ENCODE measurements around the gene HES2.
A peak's percentile ranks its signal among the peaks of the same experiment; 100 is the strongest.
"Not testable (repeated sequence)": the region's sequence is repeated elsewhere in the genome, so short reads cannot be mapped to it uniquely, and the experiment has no call there.

HES2 gene

DNA sequence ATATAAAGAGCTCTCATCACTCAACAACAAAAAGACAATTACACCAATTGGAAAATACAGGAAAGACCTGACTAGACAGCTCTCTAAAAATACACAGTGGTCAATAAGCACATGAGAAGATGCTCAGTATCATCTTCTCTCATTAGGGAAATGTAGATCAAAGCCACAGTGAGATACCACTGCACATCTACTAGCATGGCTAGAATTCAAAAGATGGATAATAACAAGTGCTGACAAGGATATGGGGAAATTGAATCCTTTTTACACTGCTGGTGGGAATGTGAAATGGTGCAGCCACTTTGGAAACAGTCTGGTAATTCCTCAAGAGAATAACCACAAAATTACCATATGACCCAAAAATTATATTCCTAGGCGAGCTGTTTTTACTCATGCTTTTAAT is 35.6 kb downstream of the HES2 start:
- DNase-seq: no peak

DNA sequence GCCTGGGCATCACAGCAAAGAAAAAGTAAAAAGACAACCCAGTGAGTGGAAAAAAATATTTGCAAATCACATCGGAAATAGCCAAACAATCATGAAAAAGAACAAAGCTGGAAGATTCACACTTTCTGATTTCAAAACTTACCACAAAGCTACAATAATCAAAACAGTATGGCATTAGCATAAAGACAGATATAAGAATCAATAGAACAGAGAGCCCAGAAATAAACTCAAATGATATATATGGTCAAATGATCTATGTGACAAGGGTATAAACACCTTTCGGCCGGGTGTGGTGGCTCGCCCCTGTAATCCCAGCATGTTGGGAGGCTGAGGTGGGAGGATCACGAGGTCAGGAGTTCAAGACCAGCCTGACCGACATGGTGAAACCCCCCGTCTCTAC is 39.7 kb downstream of the HES2 start:
- no peak for DNase-seq

DNA sequence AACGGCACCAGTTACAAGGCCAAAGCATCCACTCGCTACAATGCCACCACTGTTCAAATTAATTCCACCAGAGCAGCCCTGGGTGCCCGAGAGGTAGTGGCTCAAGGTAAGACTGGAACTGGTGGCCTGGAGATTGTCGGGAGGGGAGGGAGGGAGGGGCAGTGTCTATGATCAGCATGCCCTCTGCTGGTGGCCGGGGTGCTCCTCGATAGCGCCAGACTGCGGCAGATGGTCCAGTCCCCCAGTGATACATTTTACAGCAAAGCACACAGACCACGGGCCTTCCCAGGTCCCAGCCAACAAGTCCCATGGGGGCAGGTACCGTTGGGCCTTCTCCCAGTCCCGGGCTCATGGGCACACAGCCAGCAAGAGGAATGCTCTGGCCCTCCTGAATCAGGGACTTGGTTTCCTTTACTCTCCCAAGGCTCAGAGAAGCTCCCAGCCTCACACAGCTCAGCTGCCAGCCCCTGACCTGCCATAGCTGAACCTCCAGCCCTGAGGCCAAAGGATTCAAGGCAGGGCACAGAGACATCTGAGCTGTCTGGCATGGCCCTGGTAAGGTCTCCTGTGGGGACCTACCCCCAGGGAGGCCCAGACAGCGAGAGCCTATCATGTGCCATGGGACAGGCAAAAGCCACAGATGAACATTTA is 41.5 kb downstream of the HES2 start:
- no peak for DNase-seq

DNA sequence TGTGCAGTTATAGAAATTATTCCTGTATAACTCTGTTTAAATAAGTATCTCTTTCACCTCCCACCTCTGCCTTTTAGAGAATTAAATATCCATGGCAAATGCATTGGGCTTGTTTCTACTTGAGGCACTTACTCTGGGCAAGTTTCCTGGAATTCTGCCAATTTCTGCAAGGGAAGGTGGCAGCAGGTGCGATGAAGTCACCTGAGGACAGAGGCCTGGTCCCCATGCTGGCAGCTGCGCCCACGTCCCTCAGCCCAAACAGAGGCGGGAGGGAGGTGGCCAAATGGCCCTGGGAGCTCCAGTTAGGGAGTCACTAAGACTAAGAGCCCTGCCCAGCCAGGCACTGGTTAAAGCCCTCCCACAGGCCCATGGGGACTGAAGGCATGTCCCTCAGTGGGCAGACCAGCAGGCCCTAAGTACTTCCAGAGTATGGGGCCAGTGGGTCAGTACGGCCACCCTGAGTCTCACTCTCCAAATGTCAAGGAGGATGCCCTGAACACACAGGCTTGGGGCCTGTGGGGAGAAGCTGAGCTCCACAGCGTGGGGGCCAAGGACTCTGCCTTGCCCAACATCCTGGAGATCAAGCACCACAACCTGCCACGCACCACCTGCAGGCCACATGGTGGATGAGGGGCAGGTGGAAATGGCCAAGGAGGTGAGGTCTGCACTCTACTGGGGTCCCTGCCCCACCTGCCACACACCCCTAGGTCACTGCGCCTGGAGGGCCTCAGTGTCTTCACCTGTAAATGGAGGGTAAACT is 45.6 kb downstream of the HES2 start:
- peak; percentile 81 for DNase-seq

DNA sequence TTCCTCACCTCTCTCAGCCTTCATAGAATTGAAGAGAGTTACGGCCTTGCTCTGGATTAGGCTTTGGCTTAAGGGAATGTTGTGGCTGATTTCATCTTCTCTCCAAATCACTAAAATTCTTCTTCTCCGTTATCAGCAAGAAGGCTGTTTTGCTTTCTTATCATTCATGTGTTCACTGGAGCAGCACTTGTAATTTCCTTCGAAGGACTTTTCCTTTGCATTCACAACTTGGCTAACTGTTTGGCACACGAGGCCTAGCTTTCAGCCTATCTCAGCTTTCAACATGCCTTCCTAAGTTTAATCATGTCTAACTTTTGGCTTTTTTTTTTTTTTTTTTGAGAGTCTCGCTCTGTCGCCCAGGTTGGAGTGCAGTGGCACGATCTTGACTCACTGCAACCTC is 47.5 kb downstream of the HES2 start:
- not testable (repeated sequence) for DNase-seq

DNA sequence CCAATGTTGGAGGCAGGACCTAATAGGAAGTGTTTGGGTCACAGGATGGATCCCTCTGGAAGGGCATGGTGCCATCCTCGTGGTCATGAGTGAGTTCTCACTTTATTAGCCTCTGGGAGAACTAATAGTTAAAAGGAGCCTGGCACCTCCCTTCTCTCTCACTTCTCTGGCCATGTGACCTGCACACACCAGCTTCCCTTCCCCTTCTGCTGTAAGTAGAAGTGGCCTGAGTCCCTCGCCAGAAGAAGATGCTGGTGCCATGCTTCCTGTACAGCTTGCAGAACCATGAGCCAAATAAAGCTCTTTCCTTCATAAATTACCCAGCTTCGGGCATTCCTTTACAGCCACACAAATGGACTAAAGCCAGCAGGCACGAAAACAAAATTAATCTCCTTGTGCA is 49.7 kb downstream of the HES2 start:
- DNase-seq: no peak

DNA sequence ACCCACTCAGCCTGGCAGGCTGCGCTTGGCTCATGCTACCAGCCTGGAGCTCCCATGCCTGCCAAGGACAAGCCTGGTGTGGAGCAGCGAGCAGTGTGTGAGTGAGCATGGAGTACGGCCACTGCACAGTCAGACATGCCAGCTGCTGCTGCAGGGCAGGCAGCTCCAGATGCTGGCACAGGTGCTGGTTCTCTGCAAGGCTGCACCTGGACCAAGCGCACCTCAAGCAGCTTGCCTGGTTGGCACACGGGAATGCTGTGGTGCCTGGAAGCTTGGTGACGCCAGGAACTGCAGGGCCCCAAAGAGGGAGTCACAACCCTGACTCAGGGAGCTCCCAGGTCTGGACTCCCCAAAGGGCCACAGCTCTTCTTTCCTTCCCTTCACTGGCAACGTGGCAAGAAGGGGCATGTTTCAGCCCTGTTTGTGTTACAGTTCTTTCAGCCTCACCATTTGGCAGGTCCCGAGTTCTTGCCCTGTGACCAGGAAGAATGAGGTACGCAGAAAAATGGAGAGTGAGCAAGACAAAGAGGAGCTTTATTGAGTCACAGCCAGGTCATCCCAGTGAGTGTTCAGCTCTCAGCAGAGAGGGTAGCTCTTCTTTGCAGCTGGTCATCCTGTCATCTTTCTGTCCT is 52.2 kb downstream of the HES2 start:
- no peak for DNase-seq

DNA sequence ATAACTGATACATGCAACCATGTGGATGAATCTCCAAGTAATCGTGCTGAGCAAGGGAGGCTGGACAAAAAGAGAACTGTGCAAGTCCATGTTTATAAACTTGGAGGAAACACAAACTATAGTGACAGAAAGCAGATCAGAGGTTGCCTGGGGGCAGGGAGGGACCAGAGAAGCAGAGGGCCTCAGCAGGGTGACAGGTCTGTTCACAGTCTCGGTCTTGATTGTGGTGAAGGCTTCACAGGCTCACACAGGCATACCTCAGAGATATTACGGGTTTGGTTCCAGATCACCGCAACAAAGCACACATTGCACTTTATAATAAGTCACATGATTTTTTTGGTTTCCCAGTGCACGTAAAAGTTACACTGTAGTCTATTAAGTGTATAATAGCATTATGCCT is 54.7 kb downstream of the HES2 start:
- DNase-seq: no peak

DNA sequence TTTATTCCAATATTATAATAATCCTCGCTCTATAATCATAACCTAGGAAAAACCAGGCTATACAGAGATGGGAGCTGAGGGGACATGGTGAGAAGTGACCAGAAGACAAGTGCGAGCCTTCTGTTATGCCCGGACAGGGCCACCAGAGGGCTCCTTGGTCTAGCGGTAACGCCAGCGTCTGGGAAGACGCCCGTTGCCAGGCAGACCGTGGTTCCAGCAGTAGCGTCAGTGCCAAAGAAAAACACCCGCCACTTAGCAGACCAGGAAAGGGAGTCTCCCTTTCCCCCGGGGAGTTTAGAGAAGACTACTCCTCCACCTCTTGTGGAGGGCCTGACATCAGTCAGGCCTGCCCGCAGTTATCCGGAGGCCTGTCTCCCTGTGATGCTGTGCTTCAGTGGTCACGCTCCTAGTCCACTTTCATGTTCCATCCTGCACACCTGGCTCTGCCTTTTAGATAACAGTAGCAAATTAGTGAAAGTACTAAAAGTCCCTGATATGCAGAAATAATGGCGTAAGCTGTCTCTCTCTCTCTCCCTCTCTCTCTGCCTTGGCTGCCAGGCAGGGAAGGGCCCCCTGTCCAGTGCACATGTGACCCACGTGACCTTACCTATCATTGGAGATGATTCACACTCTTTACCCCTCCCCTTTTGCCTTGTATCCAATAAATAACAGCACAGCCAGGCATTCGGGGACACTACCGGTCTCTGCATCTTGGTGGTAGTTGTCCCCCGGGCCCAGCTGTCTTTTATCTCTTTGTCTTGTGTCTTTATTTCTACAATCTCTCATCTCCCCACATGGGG is 56.4 kb downstream of the HES2 start:
- peak; percentile 51 for DNase-seq

All from COR-L47 (cell line).